ENCODE measurements around the gene PPFIA4.

DNA sequence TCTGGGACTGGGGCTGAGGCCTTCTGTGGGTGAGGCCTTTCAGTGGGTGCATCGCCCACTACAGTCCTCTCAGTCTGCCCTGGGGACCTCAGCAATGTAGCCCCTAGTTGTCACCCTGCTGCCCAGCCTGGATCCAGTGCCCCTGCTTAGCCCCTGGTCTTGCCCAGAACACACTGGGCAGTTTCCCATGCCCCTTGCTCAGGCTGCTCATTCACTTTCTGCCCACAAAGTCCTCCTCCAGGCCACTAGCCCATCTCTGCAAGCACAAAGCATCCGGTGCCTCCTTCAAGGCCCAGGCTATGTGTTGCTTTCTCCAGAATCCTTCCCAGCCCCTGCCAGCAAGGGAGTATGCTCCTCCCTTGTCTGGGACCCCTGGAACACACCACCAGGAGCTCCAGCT is 95.9 kb downstream of the PPFIA4 start:
- no peak for TF ChIP-seq EZH2 (IDR thresholded peaks at IDR 0.05; ENCODE audit: low read length, unreplicated experiment)
- TF ChIP-seq, protein P1, sequence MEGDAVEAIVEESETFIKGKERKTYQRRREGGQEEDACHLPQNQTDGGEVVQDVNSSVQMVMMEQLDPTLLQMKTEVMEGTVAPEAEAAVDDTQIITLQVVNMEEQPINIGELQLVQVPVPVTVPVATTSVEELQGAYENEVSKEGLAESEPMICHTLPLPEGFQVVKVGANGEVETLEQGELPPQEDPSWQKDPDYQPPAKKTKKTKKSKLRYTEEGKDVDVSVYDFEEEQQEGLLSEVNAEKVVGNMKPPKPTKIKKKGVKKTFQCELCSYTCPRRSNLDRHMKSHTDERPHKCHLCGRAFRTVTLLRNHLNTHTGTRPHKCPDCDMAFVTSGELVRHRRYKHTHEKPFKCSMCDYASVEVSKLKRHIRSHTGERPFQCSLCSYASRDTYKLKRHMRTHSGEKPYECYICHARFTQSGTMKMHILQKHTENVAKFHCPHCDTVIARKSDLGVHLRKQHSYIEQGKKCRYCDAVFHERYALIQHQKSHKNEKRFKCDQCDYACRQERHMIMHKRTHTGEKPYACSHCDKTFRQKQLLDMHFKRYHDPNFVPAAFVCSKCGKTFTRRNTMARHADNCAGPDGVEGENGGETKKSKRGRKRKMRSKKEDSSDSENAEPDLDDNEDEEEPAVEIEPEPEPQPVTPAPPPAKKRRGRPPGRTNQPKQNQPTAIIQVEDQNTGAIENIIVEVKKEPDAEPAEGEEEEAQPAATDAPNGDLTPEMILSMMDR (conservative IDR thresholded peaks at IDR 0.05; ENCODE audit: low read depth, low read length) = no peak

All from PC-3 (cell line).